Stimulated activated CD4-positive, alpha-beta T cell treated with anti-CD3 and anti-CD28 coated beads, Interleukin-15, amount 100 ng/mL, for 1 hour (primary cell): ENCODE results near the gene SORBS2.
A peak's percentile ranks its signal among the peaks of the same experiment; 100 is the strongest.

Experiments used
- DNase-seq, 2 donors: peaks; one replicate each; pipeline ENCODE4 v3.0.0-alpha.2; 2020; ENCODE audit warnings: low read depth in 1 of 2, low spot score in 1 of 2

Gene SORBS2

DNA sequence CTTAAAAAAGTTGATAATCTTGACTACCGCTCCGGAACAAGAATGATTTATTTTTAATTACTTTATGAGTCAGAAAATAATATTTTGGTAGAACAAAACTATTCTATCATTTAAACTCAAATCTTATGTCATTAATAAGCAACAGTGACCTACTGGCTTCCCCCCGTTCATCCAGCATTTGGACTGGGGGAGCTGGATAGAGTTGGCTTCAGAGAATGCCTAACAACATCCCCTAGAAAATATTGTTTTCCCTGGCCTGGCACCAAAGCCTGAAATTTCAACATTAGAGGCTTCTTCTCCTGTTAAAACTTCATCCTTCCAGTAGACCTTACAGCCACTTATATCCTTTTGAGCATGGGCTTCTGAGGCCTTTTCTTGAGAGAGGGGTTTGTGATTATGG, 221.0 kb downstream of the SORBS2 start:
- DNase-seq = no peak

DNA sequence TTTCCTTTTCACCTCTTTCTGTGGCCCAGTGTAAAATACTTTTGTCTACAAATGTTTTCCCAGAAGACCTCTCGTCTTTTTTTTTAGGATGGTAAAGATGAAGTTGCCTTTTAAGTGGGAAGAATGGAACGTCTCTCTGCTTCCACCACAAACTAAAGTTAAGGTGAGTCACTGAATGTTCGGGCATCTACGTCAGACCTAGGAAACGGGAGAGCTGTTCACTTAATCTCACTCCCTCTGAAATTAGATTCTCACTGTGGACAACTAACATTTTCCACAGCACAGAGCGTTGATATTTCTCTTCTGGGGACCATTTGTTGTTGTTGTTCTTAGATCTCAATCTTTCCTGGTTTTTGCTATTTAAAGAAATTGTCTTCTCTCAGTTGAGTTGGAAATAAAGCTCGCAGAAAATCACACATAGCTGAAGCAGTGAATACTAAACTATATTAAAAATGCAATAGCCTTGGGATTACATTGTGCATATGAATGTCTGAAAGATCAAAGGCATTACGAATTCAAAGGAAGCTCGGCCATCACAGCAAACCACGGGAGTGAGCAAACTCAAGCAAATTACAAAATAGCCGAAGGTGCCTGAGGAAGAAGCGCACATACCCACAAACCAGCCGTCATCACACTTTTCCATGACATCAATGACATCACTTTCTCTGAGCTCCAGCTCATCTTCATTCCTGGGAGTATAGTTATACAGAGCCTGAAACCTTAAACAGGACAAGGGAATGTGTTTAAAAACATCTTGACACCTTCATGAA, 222.7 kb downstream of the SORBS2 start:
- no peak for DNase-seq

- DNase-seq = peak; percentile 17 to 56
Measured at GRCh38 chr4:185587427-185588161, 224.4 kb downstream of the SORBS2 start.

GRCh38 chr4:185587030-185587426, 225.0 kb downstream of the SORBS2 start:
- DNase-seq = no peak

GRCh38 chr4:185585211-185585610, 226.8 kb downstream of the SORBS2 start:
- DNase-seq = no peak

DNA sequence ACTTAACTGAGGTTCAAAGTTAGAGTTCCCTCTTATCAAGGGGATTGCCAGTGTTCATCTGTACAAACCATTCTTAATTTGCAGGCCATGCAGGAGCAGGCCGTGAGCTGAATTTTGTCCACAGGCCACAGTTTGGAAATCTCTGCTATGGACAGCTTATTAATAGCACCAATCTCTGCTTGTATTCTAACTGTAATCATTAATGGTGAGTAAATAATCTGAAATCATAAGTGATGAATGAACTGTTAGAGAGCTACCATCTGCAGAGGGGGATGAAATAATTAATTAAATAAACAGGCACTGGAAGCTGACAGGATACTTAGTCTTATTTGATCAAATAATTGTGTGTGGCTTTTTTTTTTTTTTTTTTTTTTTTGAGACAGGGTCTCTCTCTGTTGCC, 228.2 kb downstream of the SORBS2 start:
- no peak for DNase-seq

DNA sequence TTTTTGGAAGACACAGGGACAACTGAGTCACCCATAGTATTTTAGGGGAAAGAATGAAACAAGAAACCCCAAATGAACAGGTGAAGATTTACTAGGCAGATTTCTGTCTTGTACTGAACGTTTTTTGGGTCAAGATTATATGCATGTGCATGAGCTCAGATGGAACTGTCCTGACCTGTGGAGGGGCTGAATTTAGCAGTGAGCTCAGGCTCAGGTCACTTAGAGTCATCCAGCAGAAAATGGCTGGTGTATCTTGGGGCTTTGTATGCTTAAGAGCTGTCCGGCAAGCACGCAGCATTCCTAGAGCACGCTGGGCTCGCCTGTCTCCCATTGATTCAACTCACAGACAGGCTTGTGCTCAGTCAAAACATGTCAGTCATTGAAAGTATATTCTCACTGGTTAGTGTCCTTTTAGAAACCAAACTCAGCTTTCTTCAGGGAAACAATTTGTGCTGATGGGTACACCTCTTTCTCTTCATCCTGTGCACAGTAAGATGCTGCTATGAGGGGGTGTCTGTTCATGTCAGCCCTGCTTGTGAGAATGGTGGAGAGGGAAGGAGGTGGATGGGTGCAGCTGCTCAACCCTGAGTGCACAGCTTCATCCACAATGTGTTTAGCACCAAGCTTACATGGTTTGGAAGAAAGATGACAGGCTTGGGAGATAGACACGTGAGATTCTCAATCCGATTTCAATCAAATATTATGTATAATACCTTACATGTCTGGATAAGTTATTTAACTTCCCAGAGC, 229.2 kb downstream of the SORBS2 start:
- no peak for DNase-seq

DNA sequence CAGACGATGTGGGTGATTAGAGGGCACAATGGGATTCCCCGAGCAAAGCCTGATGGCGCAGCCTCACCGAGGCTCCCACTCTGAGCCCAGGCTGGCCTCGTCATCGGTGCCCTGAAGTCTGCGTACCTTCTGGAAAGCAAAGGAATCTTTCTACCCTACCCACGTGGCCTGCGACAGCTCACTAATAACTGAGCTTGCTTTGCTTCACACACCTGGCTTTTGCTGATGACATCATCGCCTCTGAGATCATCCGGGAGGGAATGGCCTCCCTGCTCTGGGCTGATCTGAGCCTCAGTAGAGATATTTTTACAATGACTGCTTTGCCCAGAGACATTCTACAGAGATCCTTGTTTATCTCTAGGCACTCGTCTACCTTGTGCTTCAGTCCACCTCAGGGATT, 231.3 kb downstream of the SORBS2 start:
- no peak for DNase-seq

DNA sequence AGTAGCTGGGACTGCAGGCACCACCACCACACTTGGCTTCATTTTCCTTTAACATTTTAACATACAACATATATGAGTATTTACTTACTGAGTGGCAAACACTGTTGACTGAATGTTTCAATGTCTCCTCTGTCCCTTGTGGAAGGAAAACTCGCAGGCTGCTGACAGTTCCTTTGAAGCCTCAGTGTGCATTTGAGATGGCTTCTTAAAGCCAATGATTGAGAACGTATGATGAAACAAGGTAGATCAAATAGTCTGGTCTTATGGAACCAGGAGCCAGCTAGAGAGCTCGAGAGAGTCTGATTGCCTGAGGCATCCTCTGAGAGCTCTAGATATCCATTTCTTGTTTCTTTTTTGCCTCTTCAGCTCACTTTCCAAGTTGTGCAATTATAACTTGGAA, 233.7 kb downstream of the SORBS2 start:
- no peak for DNase-seq

DNA sequence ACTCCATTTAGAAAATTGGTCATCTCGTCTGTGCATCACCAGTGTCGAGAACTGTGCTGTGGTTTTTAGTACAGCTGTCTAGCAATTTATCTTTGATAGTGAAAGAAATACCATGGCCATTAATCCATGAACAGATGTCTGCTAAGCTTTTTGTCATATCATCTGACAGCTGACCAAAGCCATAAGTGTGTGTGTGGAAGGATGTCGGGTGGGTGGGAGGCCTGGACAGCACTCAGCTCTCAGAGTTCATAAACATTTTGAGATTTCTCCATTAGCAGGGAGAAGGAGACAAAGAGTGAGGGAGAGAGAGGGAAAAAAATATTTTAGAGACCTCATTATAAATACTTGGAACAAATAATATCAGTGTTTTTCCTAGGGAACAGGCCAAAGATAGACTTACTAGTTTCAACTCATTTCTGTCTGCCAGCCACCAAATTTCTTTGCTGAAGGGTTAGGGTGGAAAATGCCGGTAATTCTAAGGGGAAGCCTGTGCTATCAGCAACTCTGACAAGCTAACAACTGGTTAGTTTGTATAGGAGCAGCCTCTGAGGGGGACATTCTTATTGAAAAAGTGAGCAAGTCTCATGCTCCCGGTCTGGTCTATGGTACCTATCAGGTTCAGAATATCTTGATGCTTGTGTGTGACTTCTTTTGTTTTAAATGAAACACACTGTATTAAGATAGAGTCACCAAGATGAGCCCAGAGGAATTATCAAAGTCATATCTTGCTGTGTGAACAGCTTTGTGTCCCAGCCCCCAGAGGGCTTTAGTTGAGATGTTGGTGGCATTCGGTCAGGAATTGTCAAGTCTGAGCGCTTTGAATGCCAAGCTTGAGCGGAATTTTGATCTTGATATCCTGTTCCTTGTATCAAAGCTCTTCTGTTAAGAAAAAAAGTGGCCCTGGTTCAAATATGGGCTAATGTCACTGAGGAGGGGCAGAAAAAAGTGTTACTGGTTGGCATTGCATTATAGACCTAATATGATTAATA, 234.7 kb downstream of the SORBS2 start:
- DNase-seq = no peak

DNA sequence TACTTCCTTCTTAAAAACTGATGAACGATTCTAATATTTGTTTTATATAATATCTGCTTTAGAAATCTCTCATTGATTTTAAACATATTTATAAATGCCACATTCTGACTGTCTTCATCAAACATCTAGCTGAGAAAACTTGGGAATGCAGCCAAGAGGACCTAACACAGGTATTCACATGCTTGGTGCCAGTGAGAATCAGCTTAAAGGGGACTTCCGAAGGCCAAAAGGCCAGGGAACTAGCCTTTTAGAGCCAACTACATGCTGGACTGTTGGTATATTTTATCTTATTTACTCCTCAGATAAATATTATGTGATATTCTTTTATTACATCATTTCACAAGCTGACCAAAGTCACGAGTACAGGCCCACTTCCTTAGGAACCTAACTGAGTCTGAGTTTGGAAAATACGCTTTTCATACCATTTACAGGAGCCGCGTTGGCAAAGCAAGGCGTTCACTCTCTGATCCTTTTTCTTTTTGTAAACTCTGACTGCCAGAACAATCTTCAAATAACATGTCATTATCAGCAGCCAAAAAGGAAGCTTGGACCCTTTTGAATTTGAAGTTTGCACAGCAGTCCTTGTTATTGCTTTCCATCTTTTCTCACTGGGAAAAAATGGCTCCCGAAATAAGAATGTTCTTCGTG, 235.6 kb downstream of the SORBS2 start:
- DNase-seq = no peak

DNA sequence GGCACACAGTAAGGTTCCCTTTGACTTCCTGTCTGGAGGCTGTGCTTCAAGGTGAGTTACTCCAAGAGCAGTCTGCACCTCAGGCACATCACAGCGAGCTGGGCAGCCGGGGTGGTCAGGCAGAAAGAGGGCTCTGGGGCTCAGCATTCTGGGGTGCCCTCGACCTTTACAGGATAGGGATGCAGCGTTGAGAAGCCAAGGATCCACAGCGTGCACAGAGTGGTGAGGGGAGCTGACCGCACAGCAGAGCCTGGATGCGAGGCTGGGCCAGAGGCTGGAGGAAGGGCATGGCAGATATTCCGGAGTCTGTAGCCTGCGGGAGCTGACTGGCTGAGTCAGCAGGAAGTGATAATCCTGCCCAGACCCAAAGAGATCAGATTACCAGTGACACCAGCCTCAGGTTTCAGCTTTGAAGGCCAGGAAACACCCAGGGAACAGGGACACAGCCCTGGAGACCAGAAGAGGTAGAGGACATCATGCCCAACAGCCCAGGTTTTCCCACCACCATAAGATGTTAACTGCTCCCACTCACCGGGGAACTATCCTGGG, 238.3 kb downstream of the SORBS2 start:
- no peak for DNase-seq

DNA sequence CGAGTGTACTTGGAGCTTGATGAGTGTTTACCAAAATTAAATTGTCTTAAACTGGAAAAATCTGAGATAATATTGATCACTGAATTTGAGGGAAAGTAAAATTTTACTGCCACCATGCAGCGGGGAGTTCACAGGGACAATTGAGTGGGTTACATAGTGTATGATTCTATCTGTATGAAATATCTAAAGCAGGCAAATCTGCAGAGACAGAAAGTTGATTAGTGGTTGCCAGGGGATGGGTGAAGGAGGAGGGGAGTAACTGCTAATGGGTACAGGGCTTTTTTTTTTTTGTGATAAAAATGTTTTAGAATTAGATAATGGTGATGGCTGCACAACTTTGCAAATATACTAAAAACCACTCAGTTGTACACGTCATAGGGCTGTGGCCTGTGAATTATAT, 241.3 kb downstream of the SORBS2 start:
- DNase-seq = no peak

- DNase-seq = no peak
Measured at GRCh38 chr4:185567381-185568376, 244.3 kb downstream of the SORBS2 start.

GRCh38 chr4:185566972-185567371, 245.0 kb downstream of the SORBS2 start:
- DNase-seq = no peak

DNA sequence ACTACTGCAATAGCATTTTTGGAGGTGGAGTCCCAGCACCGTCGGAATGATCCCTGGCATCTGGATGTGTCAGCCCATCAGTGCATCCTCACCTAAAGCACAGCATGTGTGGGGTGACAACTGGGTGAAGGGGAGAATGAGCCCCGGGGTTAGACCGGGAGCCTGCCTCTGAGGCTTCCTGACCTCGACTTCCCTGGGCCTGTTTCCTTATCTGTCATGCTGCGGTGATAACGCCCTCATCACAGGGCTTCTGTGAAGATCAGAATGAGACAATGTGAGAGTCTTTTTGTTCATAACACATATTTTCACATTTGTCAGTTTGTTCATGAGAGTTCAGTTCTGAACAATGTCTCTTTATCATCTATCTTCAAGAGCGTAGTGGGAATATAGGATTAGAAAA, 245.6 kb downstream of the SORBS2 start:
- DNase-seq = no peak

- DNase-seq = no peak
Measured at GRCh38 chr4:185565696-185566095, 246.3 kb downstream of the SORBS2 start.

DNA sequence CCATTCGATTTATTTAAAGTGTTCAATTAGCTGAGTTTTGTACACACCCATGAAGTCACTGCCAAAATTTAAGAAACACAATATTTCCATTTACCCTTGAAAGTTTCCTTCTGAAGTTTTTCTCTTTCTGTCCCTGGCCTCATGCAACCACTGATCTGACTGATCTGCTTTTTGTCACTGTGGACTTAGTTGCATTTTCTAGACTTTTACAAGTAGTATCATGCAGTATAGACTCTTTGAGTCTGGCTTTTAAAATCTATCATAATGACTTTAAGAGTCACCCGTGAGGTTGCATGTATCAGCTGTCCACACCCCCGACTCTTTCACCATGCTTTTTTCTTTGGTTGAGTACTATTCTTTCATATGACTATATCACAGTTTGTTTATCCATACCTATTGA, 247.6 kb downstream of the SORBS2 start:
- no peak for DNase-seq

DNA sequence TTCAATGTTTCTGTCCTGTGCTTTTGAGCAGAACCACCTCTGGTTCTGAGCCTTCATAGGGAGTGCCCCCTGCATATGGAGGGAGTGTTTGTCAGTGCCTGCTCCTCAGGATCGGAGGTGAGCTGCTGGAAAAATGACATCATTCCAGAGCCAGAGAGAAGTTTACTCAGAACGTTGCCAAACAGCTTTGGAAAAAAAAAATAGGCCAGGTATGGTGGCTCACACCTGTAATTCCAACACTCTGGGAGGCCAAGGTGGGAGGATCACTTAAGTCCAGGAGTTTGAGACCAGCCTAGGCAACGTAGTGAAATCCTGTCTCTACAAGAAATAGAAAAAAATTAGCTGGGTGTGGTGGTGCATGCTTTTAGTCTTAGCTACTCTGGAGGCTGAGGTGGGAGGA, 249.5 kb downstream of the SORBS2 start:
- DNase-seq = no peak
